ENCODE results near the gene SLC2A3. TPM values are rescaled to one million over a fixed set of nuclear protein-coding genes. Genes with fewer than 3 reads are reported as not detected.

Gene SLC2A3
- total RNA-seq, 4 donors from 2014 or later, result 3.8 to 9.9 (median 4.4) TPM

GRCh38 chr12:7879246-7879645 is 56.7 kb downstream of the SLC2A3 start:
- Histone ChIP-seq H3K27me3 (no peaks in the 10 kb centered on the region), H3K9me3 (no peaks in the 10 kb centered on the region), H3K36me3 (no peaks in the 10 kb centered on the region), H3K4me1 (no peaks in the 10 kb centered on the region), H3K4me3 (no peak overlapping the region), H3K27ac (no peak overlapping the region)
- 92 to 96% methylated on average over 3 of the region's 3 CpGs for WGBS, 2 donors
- no peak for DNase-seq
- TF ChIP-seq CTCF (IDR thresholded peaks at IDR 0.05) (no peak), POLR2A (IDR thresholded peaks at IDR 0.05) (no peak)
- intact Hi-C loops (cut with DNase I), result no loop called here

GRCh38 chr12:7877420-7877819 is 58.6 kb downstream of the SLC2A3 start:
- 77 to 79% methylated on average over 6 to 8 of the region's 8 CpGs for WGBS, 2 donors
- H3K27ac ChIP-seq, result no peak overlapping the region
- TF ChIP-seq CTCF (IDR thresholded peaks at IDR 0.05) (no peak), POLR2A (IDR thresholded peaks at IDR 0.05) (no peak)
- peaks cover 0 to 15% (median 0%) of the 10 kb centered on the region in 4 donors for H3K27me3 ChIP-seq
- H3K36me3 ChIP-seq, result no peaks in the 10 kb centered on the region
- DNase-seq, result no peak
- no peaks in the 10 kb centered on the region for H3K9me3 ChIP-seq
- peaks cover 0 to 7% (median 0%) of the 10 kb centered on the region in 3 donors for H3K4me1 ChIP-seq
- H3K4me3 ChIP-seq, result no peak overlapping the region
- intact Hi-C loops (cut with DNase I), result no loop called here

GRCh38 chr12:7872566-7873319 is 63.2 kb downstream of the SLC2A3 start, which contains the start of gene SLC2A14:
Gene SLC2A14 (minus strand): TSS chr12:7872915. CDS start chr12:7869880, 3,035 bp downstream.
- intact Hi-C loops (cut with DNase I), result no loop called here
- H3K27me3 ChIP-seq, result peaks cover 0 to 44% (median 0%) of the 10 kb centered on the region in 4 donors
- no peak for DNase-seq
- H3K4me1 ChIP-seq, result peaks cover 0 to 7% (median 0%) of the 10 kb centered on the region in 3 donors
- 56 to 61% methylated on average over 7 to 20 of the region's 65 CpGs for WGBS, 2 donors
- H3K36me3 ChIP-seq, result no peaks in the 10 kb centered on the region
- TF ChIP-seq POLR2A (IDR thresholded peaks at IDR 0.05) (no peak), CTCF (IDR thresholded peaks at IDR 0.05) (no peak)
- H3K4me3 ChIP-seq, result peak within 1 kb of the TSS in 2 of 4 donors; percentile 22 to 32
- no peak within 1 kb of the TSS for H3K27ac ChIP-seq
- no peaks in the 10 kb centered on the region for H3K9me3 ChIP-seq

GRCh38 chr12:7870335-7870734 is 65.7 kb downstream of the SLC2A3 start:
- no peak for TF ChIP-seq POLR2A (IDR thresholded peaks at IDR 0.05)
- TF ChIP-seq CTCF (IDR thresholded peaks at IDR 0.05), result no peak
- WGBS, 2 donors, result 36 to 53% methylated on average over 3 of the region's 3 CpGs

More at GRCh38 chr12:7870335-7870734, 65.7 kb downstream of the SLC2A3 start:
- no peaks in the 10 kb centered on the region for H3K36me3 ChIP-seq
- H3K4me3 ChIP-seq, result no peak overlapping the region
- intact Hi-C loops (cut with DNase I), result no loop called here
- DNase-seq, result no peak
- H3K9me3 ChIP-seq, result no peaks in the 10 kb centered on the region
- H3K4me1 ChIP-seq, result peaks cover 0 to 7% (median 0%) of the 10 kb centered on the region in 3 donors
- peaks cover 0 to 44% (median 0%) of the 10 kb centered on the region in 4 donors for H3K27me3 ChIP-seq
- H3K27ac ChIP-seq, result no peak overlapping the region

Small RNA genes lying within 50 kb of the gene (small RNA-seq; reads per million reads assigned to genes)
- gene RF00019, result 0 reads per million in 4 donors

Other genes with a start within 250 kb of the SLC2A3 start
- not detected for gene GDF3, start 240.4 kb downstream of the SLC2A3 start, total RNA-seq
- not detected for gene DPPA3, start 224.8 kb downstream of the SLC2A3 start, total RNA-seq
- gene CLEC4C, start 188.8 kb downstream of the SLC2A3 start, total RNA-seq, result not detected
- gene NANOGNB, start 171.0 kb downstream of the SLC2A3 start, total RNA-seq, result not detected
- gene NANOG, start 146.8 kb downstream of the SLC2A3 start, total RNA-seq, result under 1 TPM in 1 of 4 donors, not detected in 3; 0.26 TPM
- not detected for gene SLC2A14, start 63.3 kb downstream of the SLC2A3 start, total RNA-seq
- gene FOXJ2, start 96.5 kb upstream of the SLC2A3 start, total RNA-seq, result 10 to 100 TPM in 1 of 4 donors, 1 to 10 TPM in 3; 5.9 to 11.8 (median 7.7) TPM
- gene C3AR1, start 130.2 kb upstream of the SLC2A3 start, total RNA-seq, result 1 to 10 TPM in 3 of 4 donors, under 1 TPM in 1; 0.15 to 9.5 (median 4.7) TPM
- gene NECAP1, start 146.1 kb upstream of the SLC2A3 start, total RNA-seq, result 10 to 100 TPM; 18.8 to 27.3 (median 23.5) TPM
- 1 to 10 TPM in 3 of 4 donors, under 1 TPM in 1; 0.61 to 2.1 (median 1.6) TPM for gene CLEC4A, start 187.4 kb upstream of the SLC2A3 start, total RNA-seq
- gene ZNF705A, start 220.8 kb upstream of the SLC2A3 start, total RNA-seq, result not detected

Measured in esophagus squamous epithelium (tissue), 5 donors.